Vagina (tissue), 2 donors: ENCODE results near the gene SYCP2. TPM values are rescaled to one million over a fixed set of nuclear protein-coding genes. Genes with fewer than 3 reads are reported as not detected.

Experiments used
- DNase-seq, 2 donors: peaks; one replicate each; pipeline ENCODE4 v3.0.0-alpha.2; 2017; ENCODE audit errors: extremely low spot score in 2 of 2
- H3K27ac ChIP-seq: fragments of 200-600 bp; sonication (generic); one replicate; pipeline ENCODE4 v1.5.1; 2019
- H3K27me3 ChIP-seq: fragments of 200-600 bp; sonication (generic); one replicate; pipeline ENCODE4 v1.5.1; 2019
- H3K36me3 ChIP-seq, 2 donors: fragments of 200-600 bp; sonication (generic); one replicate each; pipeline ENCODE4 v1.5.1; 2017 to 2019
- H3K4me1 ChIP-seq: fragments of 200-600 bp; sonication (generic); one replicate; pipeline ENCODE4 v1.5.1; 2019
- H3K4me3 ChIP-seq, 2 donors: fragments of 200-600 bp; sonication (generic); 1 replicate in 1 of 2; 2 replicates in 1 of 2; pipeline ENCODE4 v1.5.1; 2016 to 2019
- H3K9me3 ChIP-seq: fragments of 200-600 bp; sonication (generic); one replicate; pipeline ENCODE4 v1.5.1; 2019
- CTCF ChIP-seq, 3 experiments: fragments of 450-650 bp in 2 of 3; fragments of 200-600 bp in 1 of 3; sonication (generic) in 1 of 3; IDR thresholded peaks; one replicate each; pipeline ENCODE4 v1.5.1; 2017 to 2019; ENCODE audit warnings: antibody characterized with exemption in 3 of 3, mild to moderate bottlenecking in 2 of 3, moderate library complexity in 2 of 3
- POLR2A ChIP-seq, 2 donors: fragments of 450-650 bp; IDR thresholded peaks; one replicate each; pipeline ENCODE4 v1.6.1; 2017; ENCODE audit warnings: antibody characterized with exemption in 2 of 2, mild to moderate bottlenecking in 2 of 2, moderate library complexity in 2 of 2
- POLR2AphosphoS5 ChIP-seq, 2 donors: sonication (generic); formaldehyde crosslinking; IDR thresholded peaks; one replicate each; pipeline ENCODE4 v1.9.0; 2017; ENCODE audit warnings: antibody characterized with exemption in 2 of 2, mild to moderate bottlenecking in 2 of 2, low read depth in 1 of 2; ENCODE audit not compliant: insufficient read depth in 1 of 2
- intact Hi-C: fragments of 100-400 bp; cut with DNase I; formaldehyde crosslinking; loops from one replicate; pipeline ENCODE4 v1.15.1; 2023
- total RNA-seq: library from RNA; depleted of rRNA; stranded (reverse); fragments of >200 nt; gene quantifications from one replicate; pipeline ENCODE4 v1.2.3, GENCODE V29; 2016

SYCP2 gene
- total RNA-seq, 1 donor from 2014 or later, result 3.2 TPM

- intact Hi-C loops, result no loop called here
- TF ChIP-seq POLR2A (IDR thresholded peaks at IDR 0.05) (no peak), CTCF (IDR thresholded peaks at IDR 0.05) (no peak)
Observed at GRCh38 chr20:59949911-59950310, 16.5 kb upstream of the SYCP2 start.

GRCh38 chr20:59948828-59949720, 15.6 kb upstream of the SYCP2 start:
- DNase-seq, result no peak
- Histone ChIP-seq H3K9me3 (no peaks in the 10 kb centered on the region), H3K27ac (no peak overlapping the region), H3K4me1 (peaks cover 16% of the 10 kb centered on the region), H3K4me3 (no peak overlapping the region), H3K27me3 (no peaks in the 10 kb centered on the region), H3K36me3 (peaks cover 0 to 8% of the 10 kb centered on the region in 2 donors)
- intact Hi-C loops, result no loop called here
- TF ChIP-seq POLR2AphosphoS5 (IDR thresholded peaks at IDR 0.05; ENCODE audit: insufficient read depth in 1 of 2, low read depth in 1 of 2), result peak in 1 of 2 donors; percentile 39
- TF ChIP-seq POLR2A (IDR thresholded peaks at IDR 0.05), result no peak
- peak; percentile 24 to 43 (median 28) for TF ChIP-seq CTCF (IDR thresholded peaks at IDR 0.05)

More at GRCh38 chr20:59949911-59950310, 16.5 kb upstream of the SYCP2 start:
- no peak overlapping the region for H3K4me3 ChIP-seq
- H3K36me3 ChIP-seq, result no peaks in the 10 kb centered on the region
- H3K9me3 ChIP-seq, result no peaks in the 10 kb centered on the region
- H3K27me3 ChIP-seq, result no peaks in the 10 kb centered on the region
- DNase-seq, result no peak
- H3K27ac ChIP-seq, result no peak overlapping the region
- H3K4me1 ChIP-seq, result peaks cover 16% of the 10 kb centered on the region

GRCh38 chr20:59948212-59948611, 14.8 kb upstream of the SYCP2 start:
- Histone ChIP-seq H3K4me3 (no peak overlapping the region), H3K36me3 (peaks cover 0 to 16% of the 10 kb centered on the region in 2 donors), H3K27ac (no peak overlapping the region), H3K4me1 (peaks cover 16% of the 10 kb centered on the region), H3K9me3 (no peaks in the 10 kb centered on the region), H3K27me3 (no peaks in the 10 kb centered on the region)
- no peak for TF ChIP-seq POLR2AphosphoS5 (IDR thresholded peaks at IDR 0.05; ENCODE audit: insufficient read depth in 1 of 2, low read depth in 1 of 2)
- no peak for TF ChIP-seq CTCF (IDR thresholded peaks at IDR 0.05)
- no peak for TF ChIP-seq POLR2A (IDR thresholded peaks at IDR 0.05)
- DNase-seq, result no peak
- intact Hi-C loops, result no loop called here

- intact Hi-C loops, result no loop called here
- H3K9me3 ChIP-seq, result no peaks in the 10 kb centered on the region
- H3K36me3 ChIP-seq, result peaks cover 0 to 20% of the 10 kb centered on the region in 2 donors
- no peak for TF ChIP-seq POLR2A (IDR thresholded peaks at IDR 0.05)
- TF ChIP-seq CTCF (IDR thresholded peaks at IDR 0.05), result no peak
- no peak for TF ChIP-seq POLR2AphosphoS5 (IDR thresholded peaks at IDR 0.05; ENCODE audit: insufficient read depth in 1 of 2, low read depth in 1 of 2)
- DNase-seq, result no peak
- no peak overlapping the region for H3K4me3 ChIP-seq
- no peak overlapping the region for H3K27ac ChIP-seq
- no peaks in the 10 kb centered on the region for H3K27me3 ChIP-seq
- H3K4me1 ChIP-seq, result peaks cover 16% of the 10 kb centered on the region
Observed at GRCh38 chr20:59947376-59947775, 13.9 kb upstream of the SYCP2 start.

- Histone ChIP-seq H3K9me3 (no peaks in the 10 kb centered on the region), H3K27ac (no peak overlapping the region), H3K4me1 (peaks cover 32% of the 10 kb centered on the region), H3K36me3 (peaks cover 0 to 20% of the 10 kb centered on the region in 2 donors), H3K27me3 (no peaks in the 10 kb centered on the region), H3K4me3 (no peak overlapping the region)
- no peak for DNase-seq
- TF ChIP-seq POLR2A (IDR thresholded peaks at IDR 0.05) (no peak), CTCF (IDR thresholded peaks at IDR 0.05) (no peak), POLR2AphosphoS5 (IDR thresholded peaks at IDR 0.05; ENCODE audit: insufficient read depth in 1 of 2, low read depth in 1 of 2) (no peak)
- intact Hi-C loops, result no loop called here
Observed at GRCh38 chr20:59945731-59946130, 12.3 kb upstream of the SYCP2 start.
